ENCODE measurements around the gene MTA1.

Gene MTA1

DNA sequence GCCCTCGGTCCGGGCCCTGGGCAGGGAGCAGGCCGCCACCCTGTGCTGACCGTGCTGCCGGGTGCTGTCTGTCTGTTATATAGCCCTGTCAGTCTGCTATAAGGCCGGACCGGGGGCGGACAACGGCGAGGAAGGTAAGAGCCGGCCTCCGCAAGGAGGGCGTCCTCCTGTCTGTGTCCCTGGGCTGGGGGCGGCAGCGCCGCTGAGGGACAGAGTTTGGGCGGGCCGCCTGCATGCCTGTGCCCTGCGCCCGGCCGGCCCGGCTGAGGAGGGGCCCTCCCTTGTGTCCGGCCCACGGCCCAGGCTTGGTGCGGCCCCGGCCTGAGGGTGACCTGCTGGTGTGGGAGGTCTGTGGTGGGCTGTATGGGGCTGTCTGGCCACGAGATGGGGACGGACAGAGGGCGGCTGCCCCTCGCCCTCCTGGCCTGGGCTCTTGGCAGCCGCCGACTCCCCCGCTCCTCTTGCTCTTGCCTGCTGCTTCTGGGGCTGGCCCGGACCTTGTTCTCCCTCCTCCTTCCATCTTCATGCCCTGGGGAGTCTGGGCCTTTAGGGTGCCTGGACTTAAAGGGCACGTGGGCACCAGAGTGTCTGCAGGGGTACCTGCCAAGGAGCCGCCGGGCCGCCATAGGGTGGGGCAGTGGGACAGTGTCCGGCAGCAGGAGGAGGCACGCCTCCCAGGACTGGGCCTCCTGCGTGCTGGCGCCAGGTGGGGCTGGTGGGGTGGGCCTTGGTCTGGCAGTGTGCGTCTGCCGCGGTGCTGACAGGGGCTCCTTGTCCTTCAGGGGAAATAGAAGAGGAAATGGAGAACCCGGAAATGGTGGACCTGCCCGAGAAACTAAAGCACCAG is 29.9 kb downstream of the MTA1 start:
- CTCF ChIA-PET, result interaction anchor here (0.7 to 1.1 kb wide), 2 partner anchors 8 to 31 kb away, joined by 3 read pairs; no protein-coding TSS in a partner anchor
- TF ChIP-seq CTCF (conservative IDR thresholded peaks at IDR 0.05; ENCODE audit: low read depth), result no peak
- no peak for DNase-seq (ENCODE audit: low spot score)
- POLR2A ChIA-PET (ENCODE audit: low non-redundant PET), result no interaction called here
- H3K27ac ChIP-seq, result peak overlapping the region; percentile 56

DNA sequence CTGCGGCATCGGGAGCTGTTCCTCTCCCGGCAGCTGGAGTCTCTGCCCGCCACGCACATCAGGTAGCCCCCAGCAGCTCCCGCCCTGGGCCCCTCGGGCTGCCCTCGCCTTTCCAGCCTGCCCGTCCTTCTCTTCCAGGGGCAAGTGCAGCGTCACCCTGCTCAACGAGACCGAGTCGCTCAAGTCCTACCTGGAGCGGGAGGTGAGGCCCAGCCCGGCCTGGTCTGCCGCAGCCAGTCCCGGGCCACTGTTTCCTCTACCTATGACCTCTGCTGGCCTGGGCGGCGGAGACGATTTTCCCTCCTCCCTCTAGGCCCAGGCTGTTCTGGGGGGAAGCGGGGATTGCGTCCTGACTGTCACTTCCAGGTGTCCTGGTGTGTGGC is 30.5 kb downstream of the MTA1 start:
- no peak for TF ChIP-seq CTCF (conservative IDR thresholded peaks at IDR 0.05; ENCODE audit: low read depth)
- no peak for DNase-seq (ENCODE audit: low spot score)
- POLR2A ChIA-PET (ENCODE audit: low non-redundant PET), result no interaction called here
- peak overlapping the region; percentile 56 for H3K27ac ChIP-seq
- CTCF ChIA-PET, result interaction anchor here (0.7 kb wide), 1 partner anchor 30 kb away, joined by 3 read pairs; no protein-coding TSS in a partner anchor

- no peak for DNase-seq (ENCODE audit: low spot score)
- ChIA-PET CTCF (interaction anchor here (1.1 kb wide), 1 partner anchor 30 kb away, joined by 3 read pairs; no protein-coding TSS in a partner anchor), POLR2A (ENCODE audit: low non-redundant PET) (interaction anchor here (0.7 kb wide), 1 partner anchor 23 kb away, joined by 8 read pairs; no protein-coding TSS in a partner anchor)
- peak overlapping the region; percentile 34 for H3K27ac ChIP-seq
- no peak for TF ChIP-seq CTCF (conservative IDR thresholded peaks at IDR 0.05; ENCODE audit: low read depth)
Measured at GRCh38 chr14:105450864-105451720, 31.5 kb downstream of the MTA1 start.

DNA sequence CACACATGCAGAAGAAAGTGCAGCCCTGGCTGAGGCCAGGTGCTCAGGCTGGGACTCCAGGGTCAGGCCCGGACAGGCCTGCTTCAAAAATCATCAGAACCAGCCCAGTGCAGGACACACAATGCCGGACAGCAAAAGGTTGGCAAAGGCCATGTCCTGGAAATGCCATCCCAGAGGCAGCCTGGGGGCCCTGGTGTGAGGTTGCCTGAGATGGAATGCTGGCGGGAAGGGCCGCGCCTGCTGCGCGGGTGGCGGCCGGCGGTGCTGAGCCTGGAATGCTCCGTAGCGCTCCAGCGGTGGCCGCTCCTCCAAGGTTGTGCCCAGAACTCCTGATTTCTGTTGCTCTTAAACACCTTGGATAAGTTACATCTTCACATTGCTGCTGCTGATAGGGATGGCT is 33.3 kb downstream of the MTA1 start:
- ChIA-PET POLR2A (ENCODE audit: low non-redundant PET) (no interaction called here), CTCF (no interaction called here)
- H3K27ac ChIP-seq, result peak overlapping the region; percentile 60
- DNase-seq (ENCODE audit: low spot score), result no peak
- no peak for TF ChIP-seq CTCF (conservative IDR thresholded peaks at IDR 0.05; ENCODE audit: low read depth)

- no peak for TF ChIP-seq CTCF (conservative IDR thresholded peaks at IDR 0.05; ENCODE audit: low read depth)
- H3K27ac ChIP-seq, result peak overlapping the region; percentile 60
- DNase-seq (ENCODE audit: low spot score), result no peak
- POLR2A ChIA-PET (ENCODE audit: low non-redundant PET), result no interaction called here
- CTCF ChIA-PET, result no interaction called here
Measured at GRCh38 chr14:105453847-105454246, 34.2 kb downstream of the MTA1 start.

DNA sequence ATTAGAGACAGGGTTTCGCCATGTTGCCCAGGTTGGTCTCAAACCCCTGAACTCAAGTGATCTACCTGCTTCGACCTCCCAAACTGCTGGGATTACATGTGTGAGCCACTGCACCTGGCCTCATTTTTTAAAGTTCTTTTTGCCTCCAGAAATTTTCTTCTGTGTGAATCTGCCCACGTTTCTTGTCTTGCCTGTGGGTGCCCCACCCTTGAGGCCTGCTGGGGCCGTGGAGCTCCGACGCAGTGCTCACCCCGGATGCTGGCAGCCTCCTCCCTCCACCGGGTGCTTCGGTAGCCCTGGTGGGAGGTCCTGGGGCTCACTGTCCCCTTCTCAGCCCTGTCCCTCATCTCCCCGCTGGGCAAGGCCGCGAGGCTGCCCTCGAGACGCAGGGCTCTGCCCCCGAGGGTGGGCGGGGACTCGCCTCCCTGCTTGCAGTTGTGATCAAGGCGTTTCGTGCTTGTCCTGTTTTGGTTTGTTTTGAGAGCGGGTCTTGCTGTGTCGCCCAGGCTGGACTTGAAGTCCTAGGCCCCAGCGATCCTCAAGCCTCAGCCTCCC is 35.5 kb downstream of the MTA1 start:
- CTCF ChIA-PET, result interaction anchor here (0.7 kb wide), 1 partner anchor 34 kb away, joined by 3 read pairs; no protein-coding TSS in a partner anchor
- peak overlapping the region; percentile 60; the same call in 1 of the 2 replicates for H3K27ac ChIP-seq
- TF ChIP-seq CTCF (conservative IDR thresholded peaks at IDR 0.05; ENCODE audit: low read depth), result no peak
- no peak for DNase-seq (ENCODE audit: low spot score)
- POLR2A ChIA-PET (ENCODE audit: low non-redundant PET), result no interaction called here
